ENCODE results near the gene MZT1.

Gene MZT1

GRCh38 chr13:72680353-72680752 lies 47.1 kb downstream of the MZT1 start:
- DNase-seq (ENCODE audit: low spot score): no peak

- no peak for DNase-seq (ENCODE audit: low spot score)
Measured at GRCh38 chr13:72678312-72678711, 49.1 kb downstream of the MZT1 start.

GRCh38 chr13:72677431-72677830 lies 50.0 kb downstream of the MZT1 start:
- no peak for DNase-seq (ENCODE audit: low spot score)

- no peak for DNase-seq (ENCODE audit: low spot score)
Measured at GRCh38 chr13:72666391-72666790, 61.0 kb downstream of the MZT1 start.

- no peak for DNase-seq (ENCODE audit: low spot score)
Measured at GRCh38 chr13:72662548-72662947, 64.9 kb downstream of the MZT1 start.

Measured in activated CD4-positive, alpha-beta T cell treated with anti-CD3 and anti-CD28 coated beads, Interleukin-2, Interleukin-4, amounts not matched to agents 100 ng/mL and 50 ng/mL, durations not matched to agents 16 hours and 8 hours (primary cell).